22Rv1 (cell line): ENCODE data around the gene KRT12.

Source experiments
- CTCF ChIP-seq: fragments of 450-650 bp; IDR thresholded peaks from 2 replicates; pipeline ENCODE4 v1.5.1; 2017; ENCODE audit warnings: mild to moderate bottlenecking
- ZFX ChIP-seq: fragments of 450-650 bp; IDR thresholded peaks from 2 replicates; pipeline ENCODE4 v1.6.1; 2017; ENCODE audit warnings: antibody characterized with exemption, borderline replicate concordance

- TF ChIP-seq CTCF (no peak), ZFX (no peak)
Measured at GRCh38 chr17:40905370-40905769, 38.3 kb upstream of the KRT12 start.
